ENCODE measurements around the gene E2F1.

- no peak for TF ChIP-seq POLR2A (IDR thresholded peaks at IDR 0.05)
- TF ChIP-seq POLR2AphosphoS5 (IDR thresholded peaks at IDR 0.05): peak in 2 of 3 donors; percentile 21 to 54
- peak in 5 of 7 experiments; percentile 74 to 94 (median 80) for TF ChIP-seq CTCF (IDR thresholded peaks at IDR 0.05)
These were observed 45.5 kb upstream of the E2F1 start, which contains the start of gene ZNF341 for GRCh38 chr20:33731693-33732165.

Measured in stomach (tissue), 4 donors.